Immature natural killer cell (primary cell): ENCODE data around the gene GPC3. TPM values are rescaled to one million over a fixed set of nuclear protein-coding genes. Genes with fewer than 3 reads are reported as not detected.
A peak's percentile ranks its signal among the peaks of the same experiment; 100 is the strongest.

Experiments
- DNase-seq, 3 donors: peaks; one replicate each; pipeline ENCODE4 v3.0.0; 2022; ENCODE audit warnings: mixed read lengths in 1 of 3
- H3K27ac Mint-ChIP-seq, 6 donors: one replicate each; pipeline ENCODE4 v1.8.0; 2020; ENCODE audit warnings: mixed read lengths in 6 of 6, mild to moderate bottlenecking in 5 of 6, inconsistent platforms in 4 of 6, moderate library complexity in 3 of 6
- H3K27me3 Mint-ChIP-seq, 3 donors: one replicate each; pipeline ENCODE4 v1.8.0; 2020 to 2021; ENCODE audit warnings: low read depth in 3 of 3, mild to moderate bottlenecking in 3 of 3, mixed read lengths in 3 of 3, moderate library complexity in 3 of 3, inconsistent platforms in 1 of 3
- H3K36me3 Mint-ChIP-seq, 3 donors: one replicate each; pipeline ENCODE4 v1.8.0; 2020; ENCODE audit warnings: mixed read lengths in 3 of 3, inconsistent platforms in 2 of 3, mild to moderate bottlenecking in 2 of 3
- H3K4me1 Mint-ChIP-seq, 2 donors: one replicate each; pipeline ENCODE4 v1.8.0; 2020; ENCODE audit warnings: inconsistent platforms in 2 of 2, mild to moderate bottlenecking in 2 of 2, mixed read lengths in 2 of 2, moderate library complexity in 1 of 2
- H3K4me3 Mint-ChIP-seq, 5 donors: one replicate each; pipeline ENCODE4 v1.8.0; 2020; ENCODE audit warnings: mild to moderate bottlenecking in 5 of 5, mixed read lengths in 5 of 5, inconsistent platforms in 3 of 5, moderate library complexity in 3 of 5
- H3K9me3 Mint-ChIP-seq, 6 donors: one replicate each; pipeline ENCODE4 v1.8.0; 2020; ENCODE audit warnings: mild to moderate bottlenecking in 6 of 6, mixed read lengths in 6 of 6, inconsistent platforms in 4 of 6, moderate library complexity in 3 of 6
- polyA plus RNA-seq, 3 donors: library from polyadenylated mRNA; unstranded; fragments of 300-500 nt; fragmentation: Illumina TruSeq; gene quantifications; one replicate each; pipeline ENCODE4 v1.2.3, GENCODE V29; 2021

Gene GPC3
- polyA plus RNA-seq, 3 donors from 2014 or later = not detected

GRCh38 chrX:133947996-133948395 lies 37.4 kb downstream of the GPC3 start:
- no peak for DNase-seq
- Mint-ChIP-seq H3K36me3 (no peaks in the 10 kb centered on the region), H3K4me3 (no peak overlapping the region), H3K4me1 (no peaks in the 10 kb centered on the region), H3K27me3 (peaks cover 1 to 11% (median 5%) of the 10 kb centered on the region in 3 donors), H3K27ac (no peak overlapping the region), H3K9me3 (no peaks in the 10 kb centered on the region)

GRCh38 chrX:133947022-133947421 lies 38.4 kb downstream of the GPC3 start:
- Mint-ChIP-seq H3K9me3 (no peaks in the 10 kb centered on the region), H3K27me3 (peaks cover 1 to 6% (median 5%) of the 10 kb centered on the region in 3 donors), H3K4me3 (no peak overlapping the region), H3K27ac (no peak overlapping the region), H3K4me1 (no peaks in the 10 kb centered on the region), H3K36me3 (no peaks in the 10 kb centered on the region)
- DNase-seq = no peak

- Mint-ChIP-seq H3K4me1 (no peaks in the 10 kb centered on the region), H3K9me3 (no peaks in the 10 kb centered on the region), H3K4me3 (no peak overlapping the region), H3K36me3 (no peaks in the 10 kb centered on the region), H3K27me3 (peaks cover 0 to 6% (median 5%) of the 10 kb centered on the region in 3 donors), H3K27ac (no peak overlapping the region)
- DNase-seq = no peak
Observed at GRCh38 chrX:133943507-133943906, 41.9 kb downstream of the GPC3 start.

- DNase-seq = no peak
- no peaks in the 10 kb centered on the region for H3K4me1 Mint-ChIP-seq
- H3K27me3 Mint-ChIP-seq = peaks cover 0 to 4% (median 4%) of the 10 kb centered on the region in 3 donors
- no peak overlapping the region for H3K27ac Mint-ChIP-seq
- H3K9me3 Mint-ChIP-seq = no peaks in the 10 kb centered on the region
- H3K4me3 Mint-ChIP-seq = no peak overlapping the region
- no peaks in the 10 kb centered on the region for H3K36me3 Mint-ChIP-seq
Observed at GRCh38 chrX:133939655-133940302, 45.6 kb downstream of the GPC3 start.

GRCh38 chrX:133938530-133938929 lies 46.9 kb downstream of the GPC3 start:
- Mint-ChIP-seq H3K36me3 (no peaks in the 10 kb centered on the region), H3K27me3 (peaks cover 0 to 3% (median 2%) of the 10 kb centered on the region in 3 donors), H3K27ac (no peak overlapping the region), H3K9me3 (no peaks in the 10 kb centered on the region), H3K4me1 (no peaks in the 10 kb centered on the region), H3K4me3 (no peak overlapping the region)
- no peak for DNase-seq

GRCh38 chrX:133937022-133937421 lies 48.4 kb downstream of the GPC3 start:
- Mint-ChIP-seq H3K27me3 (peaks cover 0 to 2% (median 2%) of the 10 kb centered on the region in 3 donors), H3K36me3 (no peaks in the 10 kb centered on the region), H3K4me3 (no peak overlapping the region), H3K27ac (no peak overlapping the region), H3K4me1 (no peaks in the 10 kb centered on the region), H3K9me3 (no peaks in the 10 kb centered on the region)
- no peak for DNase-seq

GRCh38 chrX:133935076-133935475 lies 50.3 kb downstream of the GPC3 start:
- no peak for DNase-seq
- Mint-ChIP-seq H3K9me3 (no peaks in the 10 kb centered on the region), H3K36me3 (no peaks in the 10 kb centered on the region), H3K27me3 (peaks cover 0 to 2% (median 0%) of the 10 kb centered on the region in 3 donors), H3K4me1 (no peaks in the 10 kb centered on the region), H3K4me3 (no peak overlapping the region), H3K27ac (no peak overlapping the region)

GRCh38 chrX:133933316-133933715 lies 52.1 kb downstream of the GPC3 start:
- no peak for DNase-seq
- Mint-ChIP-seq H3K4me1 (no peaks in the 10 kb centered on the region), H3K27me3 (peaks cover 0 to 2% (median 0%) of the 10 kb centered on the region in 3 donors), H3K4me3 (no peak overlapping the region), H3K36me3 (no peaks in the 10 kb centered on the region), H3K27ac (no peak overlapping the region), H3K9me3 (no peaks in the 10 kb centered on the region)

GRCh38 chrX:133929836-133930464 lies 55.4 kb downstream of the GPC3 start:
- Mint-ChIP-seq H3K36me3 (no peaks in the 10 kb centered on the region), H3K4me1 (no peaks in the 10 kb centered on the region), H3K4me3 (no peak overlapping the region), H3K9me3 (no peaks in the 10 kb centered on the region), H3K27ac (no peak overlapping the region), H3K27me3 (no peaks in the 10 kb centered on the region)
- no peak for DNase-seq

- no peak overlapping the region for H3K4me3 Mint-ChIP-seq
- no peaks in the 10 kb centered on the region for H3K36me3 Mint-ChIP-seq
- H3K27ac Mint-ChIP-seq = no peak overlapping the region
- no peak for DNase-seq
- H3K4me1 Mint-ChIP-seq = peaks cover 0 to under 1% of the 10 kb centered on the region in 2 donors
- H3K27me3 Mint-ChIP-seq = peaks cover 0 to 2% (median 0%) of the 10 kb centered on the region in 3 donors
- H3K9me3 Mint-ChIP-seq = no peaks in the 10 kb centered on the region
Observed at GRCh38 chrX:133928365-133928764, 57.0 kb downstream of the GPC3 start.

GRCh38 chrX:133926809-133927208 lies 58.6 kb downstream of the GPC3 start:
- Mint-ChIP-seq H3K36me3 (no peaks in the 10 kb centered on the region), H3K9me3 (no peaks in the 10 kb centered on the region), H3K27me3 (peaks cover 0 to 4% (median 2%) of the 10 kb centered on the region in 3 donors), H3K27ac (no peak overlapping the region), H3K4me1 (peaks cover 13 to 16% of the 10 kb centered on the region in 2 donors), H3K4me3 (no peak overlapping the region)
- no peak for DNase-seq

GRCh38 chrX:133926099-133926498 lies 59.3 kb downstream of the GPC3 start:
- H3K27me3 Mint-ChIP-seq = peaks cover 1 to 4% (median 2%) of the 10 kb centered on the region in 3 donors
- DNase-seq = no peak
- H3K9me3 Mint-ChIP-seq = no peaks in the 10 kb centered on the region
- H3K4me1 Mint-ChIP-seq = peaks cover 13 to 17% of the 10 kb centered on the region in 2 donors
- no peak overlapping the region for H3K27ac Mint-ChIP-seq
- no peak overlapping the region for H3K4me3 Mint-ChIP-seq
- no peaks in the 10 kb centered on the region for H3K36me3 Mint-ChIP-seq

GRCh38 chrX:133924548-133924947 lies 60.8 kb downstream of the GPC3 start:
- H3K9me3 Mint-ChIP-seq = no peaks in the 10 kb centered on the region
- H3K27ac Mint-ChIP-seq = no peak overlapping the region

GRCh38 chrX:133923548-133923947 lies 61.8 kb downstream of the GPC3 start:
- Mint-ChIP-seq H3K4me1 (peaks cover 13 to 17% of the 10 kb centered on the region in 2 donors), H3K36me3 (no peaks in the 10 kb centered on the region), H3K9me3 (no peaks in the 10 kb centered on the region), H3K4me3 (peak overlapping the region in 1 of 5 donors; percentile 73), H3K27me3 (peaks cover 2 to 5% (median 2%) of the 10 kb centered on the region in 3 donors), H3K27ac (no peak overlapping the region)
- no peak for DNase-seq

More at GRCh38 chrX:133924548-133924947, 60.8 kb downstream of the GPC3 start:
- H3K4me3 Mint-ChIP-seq = no peak overlapping the region
- H3K27me3 Mint-ChIP-seq = peaks cover 2 to 5% (median 2%) of the 10 kb centered on the region in 3 donors
- DNase-seq = no peak
- peaks cover 13 to 17% of the 10 kb centered on the region in 2 donors for H3K4me1 Mint-ChIP-seq
- no peaks in the 10 kb centered on the region for H3K36me3 Mint-ChIP-seq
